CD8-positive, alpha-beta memory T cell (primary cell): ENCODE measurements around the gene UQCRC2. TPM values are rescaled to one million over a fixed set of nuclear protein-coding genes. Genes with fewer than 3 reads are reported as not detected.
A peak's percentile ranks its signal among the peaks of the same experiment; 100 is the strongest.

Experiments used
- CTCF ChIA-PET: fragments of 350-600 bp; sonication (Branson Sonifier 250); formaldehyde crosslinking; loops from one replicate; lab custom pipeline; 2021; ENCODE audit warnings: antibody characterized with exemption; lab: Charles Lee
- POLR2A ChIA-PET: fragments of 350-600 bp; sonication (Branson Sonifier 250); formaldehyde crosslinking; loops from one replicate; lab custom pipeline; 2021; ENCODE audit warnings: antibody characterized with exemption; lab: Charles Lee
- DNase-seq, 5 donors: peaks; one replicate each; pipeline versions ENCODE4 v3.0.0 to v3.0.0-alpha.2; 2020 to 2022; ENCODE audit warnings: mixed read lengths in 1 of 5
- H3K27ac ChIP-seq: one replicate; pipeline ENCODE4 v1.7.0; 2013; ENCODE audit warnings: low read depth, mild to moderate bottlenecking, low read length, moderate library complexity
- H3K27me3 ChIP-seq: 2 replicates; pipeline ENCODE4 v1.7.0; 2013; ENCODE audit warnings: low read length, mild to moderate bottlenecking; ENCODE audit not compliant: insufficient read depth, poor library complexity, severe bottlenecking
- H3K36me3 ChIP-seq: 2 replicates; pipeline ENCODE4 v1.7.0; 2013; ENCODE audit warnings: mild to moderate bottlenecking, low read length, moderate library complexity; ENCODE audit not compliant: insufficient read depth
- H3K4me1 ChIP-seq: 2 replicates; pipeline ENCODE4 v1.7.0; 2013; ENCODE audit warnings: mild to moderate bottlenecking, low read length, moderate library complexity; ENCODE audit not compliant: insufficient read depth
- H3K4me3 ChIP-seq: 2 replicates; pipeline ENCODE4 v1.7.0; 2013; ENCODE audit warnings: mild to moderate bottlenecking, low read length
- H3K9me3 ChIP-seq: 2 replicates; pipeline ENCODE4 v1.7.0; 2013; ENCODE audit warnings: mild to moderate bottlenecking, low read length
- H3K27ac Mint-ChIP-seq, 8 donors: one replicate each; pipeline ENCODE4 v1.8.0; 2020 to 2021; ENCODE audit warnings: mixed read lengths in 8 of 8, mild to moderate bottlenecking in 6 of 8, inconsistent platforms in 3 of 8, moderate library complexity in 3 of 8
- H3K27me3 Mint-ChIP-seq, 2 donors: one replicate each; pipeline ENCODE4 v1.8.0; 2020 to 2021; ENCODE audit warnings: mixed read lengths in 2 of 2, mild to moderate bottlenecking in 1 of 2, moderate library complexity in 1 of 2
- H3K36me3 Mint-ChIP-seq, 3 donors: one replicate each; pipeline ENCODE4 v1.8.0; 2020 to 2021; ENCODE audit warnings: mixed read lengths in 3 of 3, inconsistent platforms in 1 of 3, mild to moderate bottlenecking in 1 of 3
- H3K4me1 Mint-ChIP-seq, 3 donors: one replicate each; pipeline ENCODE4 v1.8.0; 2020 to 2021; ENCODE audit warnings: mixed read lengths in 3 of 3, inconsistent platforms in 1 of 3, mild to moderate bottlenecking in 1 of 3
- H3K4me3 Mint-ChIP-seq, 7 donors: one replicate each; pipeline ENCODE4 v1.8.0; 2020 to 2021; ENCODE audit warnings: mixed read lengths in 7 of 7, mild to moderate bottlenecking in 6 of 7, moderate library complexity in 4 of 7, inconsistent platforms in 2 of 7
- H3K9me3 Mint-ChIP-seq, 5 donors: one replicate each; pipeline ENCODE4 v1.8.0; 2020 to 2022; ENCODE audit warnings: mixed read lengths in 5 of 5, mild to moderate bottlenecking in 3 of 5, moderate library complexity in 2 of 5, inconsistent platforms in 1 of 5
- polyA plus RNA-seq: library from polyadenylated mRNA; unstranded; fragments of 300-500 nt; fragmentation: Illumina TruSeq; gene quantifications from one replicate; pipeline ENCODE4 v1.2.3, GENCODE V29; 2021
- total RNA-seq, 2 experiments: library from RNA; stranded (reverse); gene quantifications; one replicate each; pipeline ENCODE4 v1.2.3, GENCODE V29; 2021

The UQCRC2 gene
- total and polyA plus RNA-seq, 3 experiments from 2014 or later = 171 to 209 (median 201) TPM

DNA sequence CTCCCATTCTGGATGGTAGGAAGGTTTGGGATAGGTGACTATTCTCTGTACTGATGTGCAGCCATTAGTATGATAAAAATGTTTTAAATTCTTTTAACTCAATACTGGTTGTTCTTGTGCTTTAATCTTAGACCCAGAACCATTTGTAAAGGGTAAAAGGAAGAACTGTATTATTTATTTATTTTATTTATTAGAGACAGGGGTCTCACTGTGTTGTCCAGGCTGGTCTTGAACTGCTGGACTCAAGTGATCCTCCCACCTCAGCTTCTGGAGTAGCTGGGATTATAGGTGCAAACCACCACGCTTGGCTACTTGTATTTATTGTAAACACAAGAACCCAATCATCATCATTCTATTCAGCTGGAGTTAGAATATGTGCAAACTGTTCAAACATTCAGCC, 52.6 kb downstream of the UQCRC2 start:
- Histone ChIP-seq H3K36me3 (no peaks in the 10 kb centered on the region), H3K4me1 (peaks cover 17% of the 10 kb centered on the region), H3K27me3 (no peaks in the 10 kb centered on the region), H3K27ac (no peak overlapping the region), H3K9me3 (no peaks in the 10 kb centered on the region), H3K4me3 (no peak overlapping the region)
- CTCF ChIA-PET = interaction anchor here (4.7 to 9.4 kb wide), 2 partner anchors 73 to 183 kb away, joined by 27 to 115 read pairs; no protein-coding TSS in a partner anchor
- no peak for DNase-seq
- POLR2A ChIA-PET = no interaction called here
- no peaks in the 10 kb centered on the region for H3K9me3 Mint-ChIP-seq
- peaks cover 0 to 9% (median 2%) of the 10 kb centered on the region in 3 donors for H3K36me3 Mint-ChIP-seq
- H3K27me3 Mint-ChIP-seq = no peaks in the 10 kb centered on the region
- peak overlapping the region in 1 of 8 donors; percentile 32 for H3K27ac Mint-ChIP-seq
- peak overlapping the region in 2 of 7 donors; percentile 29 to 51 for H3K4me3 Mint-ChIP-seq
- H3K4me1 Mint-ChIP-seq = peaks cover 30 to 43% (median 41%) of the 10 kb centered on the region in 3 donors

DNA sequence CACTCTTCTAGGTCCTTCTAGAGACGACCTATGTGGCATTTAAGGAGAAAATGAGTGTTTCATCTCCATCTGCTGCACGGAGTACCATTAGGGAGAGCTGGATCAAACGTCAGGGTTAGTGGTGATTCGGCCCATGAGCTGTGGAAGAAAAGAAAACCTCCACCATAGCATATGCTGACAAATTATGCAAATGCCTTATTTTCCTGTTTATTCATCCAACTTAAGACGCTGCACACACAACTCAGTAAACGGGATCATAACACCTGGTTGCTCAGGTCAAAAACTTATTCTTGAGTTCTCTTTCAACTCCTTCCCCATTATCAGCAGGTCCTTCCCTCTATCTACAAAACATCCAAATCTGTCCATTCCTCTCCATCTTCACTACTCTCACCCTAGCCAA, 53.5 kb downstream of the UQCRC2 start:
- Mint-ChIP-seq H3K4me3 (peak overlapping the region; percentile 83 to 96 (median 88)), H3K27ac (peak overlapping the region in 7 of 8 donors; percentile 62 to 89 (median 80)), H3K4me1 (peaks cover 33 to 45% (median 43%) of the 10 kb centered on the region in 3 donors), H3K27me3 (no peaks in the 10 kb centered on the region), H3K36me3 (peaks cover 0 to 9% (median 2%) of the 10 kb centered on the region in 3 donors), H3K9me3 (no peaks in the 10 kb centered on the region)
- peaks cover 14% of the 10 kb centered on the region for H3K4me1 ChIP-seq
- H3K27me3 ChIP-seq = no peaks in the 10 kb centered on the region
- no peak for DNase-seq
- H3K27ac ChIP-seq = no peak overlapping the region
- no peak overlapping the region for H3K4me3 ChIP-seq
- POLR2A ChIA-PET = interaction anchor here (0.7 to 2.2 kb wide), 2 partner anchors 22 to 182 kb away, joined by 6 to 19 read pairs; no protein-coding TSS in a partner anchor
- no peaks in the 10 kb centered on the region for H3K36me3 ChIP-seq
- no peaks in the 10 kb centered on the region for H3K9me3 ChIP-seq
- CTCF ChIA-PET = interaction anchor here (1.8 to 9.4 kb wide), 3 partner anchors 72 to 290 kb away, joined by 8 to 115 read pairs (median 27); partner anchors contain the start of gene POLR3E

- ChIA-PET POLR2A (interaction anchor here (1.1 to 3.4 kb wide), 3 partner anchors 54 to 185 kb away, joined by 4 to 24 read pairs (median 19); partner anchors contain the start of gene UQCRC2), CTCF (interaction anchor here (0.7 to 9.4 kb wide), 6 partner anchors 8 to 314 kb away, joined by 3 to 115 read pairs (median 6); partner anchors contain the start of gene POLR3E)
- Mint-ChIP-seq H3K27ac (peak overlapping the region; percentile 62 to 96 (median 81)), H3K4me3 (peak overlapping the region; percentile 83 to 96 (median 88)), H3K36me3 (peaks cover 0 to 9% (median 2%) of the 10 kb centered on the region in 3 donors), H3K27me3 (no peaks in the 10 kb centered on the region), H3K9me3 (no peaks in the 10 kb centered on the region), H3K4me1 (peaks cover 38 to 48% (median 48%) of the 10 kb centered on the region in 3 donors)
- Histone ChIP-seq H3K27ac (peak overlapping the region; percentile 49), H3K4me1 (peaks cover 15% of the 10 kb centered on the region), H3K36me3 (no peaks in the 10 kb centered on the region), H3K4me3 (peak overlapping the region; percentile 30), H3K27me3 (no peaks in the 10 kb centered on the region), H3K9me3 (no peaks in the 10 kb centered on the region)
- DNase-seq = no peak
These were observed 54.0 kb downstream of the UQCRC2 start for GRCh38 chr16:22007159-22007508.

DNA sequence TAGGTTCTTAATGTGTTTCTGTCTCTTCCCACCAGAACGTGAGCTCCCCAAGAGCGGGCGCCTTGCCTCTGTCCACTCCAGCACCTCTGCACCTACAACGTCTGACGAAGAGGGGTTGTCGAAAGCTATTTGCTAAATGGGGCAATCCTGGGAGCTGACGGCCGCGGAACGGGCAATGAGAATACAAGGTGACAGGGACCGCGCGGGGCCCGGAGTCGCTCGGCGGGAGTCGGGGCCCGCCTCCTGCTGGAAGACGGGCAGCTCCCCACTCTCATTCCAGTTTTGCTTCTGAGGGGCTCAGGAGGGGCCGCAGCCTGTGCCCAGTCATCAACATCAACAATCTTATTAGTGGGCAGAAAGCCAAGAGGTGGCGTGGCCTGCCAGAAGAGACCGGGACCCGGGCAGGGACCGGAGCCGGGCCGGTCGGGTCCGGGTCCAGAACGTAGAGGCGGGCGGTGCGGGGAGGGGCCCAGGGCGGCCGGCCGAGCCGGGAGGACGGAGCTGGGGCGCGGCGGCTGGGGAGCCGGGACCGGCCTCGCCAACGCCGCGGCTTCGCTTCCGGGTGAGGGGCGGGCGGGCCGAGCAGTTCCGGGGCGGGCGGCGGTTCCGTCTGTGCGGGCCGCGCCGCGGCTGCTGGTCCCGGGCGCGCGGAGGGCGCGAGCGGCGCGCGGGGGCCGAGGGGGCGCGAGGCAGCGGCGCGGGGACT, 54.5 kb downstream of the UQCRC2 start, which contains the start of gene MOSMO:
TSS of gene MOSMO (plus strand) at position 603 of the 706 bp plus-strand sequence. CDS start 191 bp downstream, outside the sequence.
- ChIA-PET CTCF (interaction anchor here (0.7 to 9.4 kb wide), 6 partner anchors 9 to 313 kb away, joined by 3 to 115 read pairs (median 6); partner anchors contain the start of gene POLR3E), POLR2A (interaction anchor here (0.6 to 3.4 kb wide), 6 partner anchors 54 to 702 kb away, joined by 3 to 24 read pairs (median 4); partner anchors contain the start of gene UQCRC2)
- peaks cover 15% of the 10 kb centered on the region for H3K4me1 ChIP-seq
- Mint-ChIP-seq H3K27me3 (no peaks in the 10 kb centered on the region), H3K4me1 (peaks cover 42 to 54% (median 54%) of the 10 kb centered on the region in 3 donors), H3K36me3 (peaks cover 0 to 9% (median 2%) of the 10 kb centered on the region in 3 donors), H3K9me3 (no peaks in the 10 kb centered on the region), H3K4me3 (peak within 1 kb of the TSS; percentile 85 to 96 (median 88)), H3K27ac (peak within 1 kb of the TSS; percentile 62 to 96 (median 88))
- DNase-seq = peak; percentile 59 to 71 (median 63)
- no peaks in the 10 kb centered on the region for H3K9me3 ChIP-seq
- peak within 1 kb of the TSS; percentile 49 for H3K27ac ChIP-seq
- no peaks in the 10 kb centered on the region for H3K27me3 ChIP-seq
- peak within 1 kb of the TSS; percentile 36 for H3K4me3 ChIP-seq
- H3K36me3 ChIP-seq = no peaks in the 10 kb centered on the region

DNA sequence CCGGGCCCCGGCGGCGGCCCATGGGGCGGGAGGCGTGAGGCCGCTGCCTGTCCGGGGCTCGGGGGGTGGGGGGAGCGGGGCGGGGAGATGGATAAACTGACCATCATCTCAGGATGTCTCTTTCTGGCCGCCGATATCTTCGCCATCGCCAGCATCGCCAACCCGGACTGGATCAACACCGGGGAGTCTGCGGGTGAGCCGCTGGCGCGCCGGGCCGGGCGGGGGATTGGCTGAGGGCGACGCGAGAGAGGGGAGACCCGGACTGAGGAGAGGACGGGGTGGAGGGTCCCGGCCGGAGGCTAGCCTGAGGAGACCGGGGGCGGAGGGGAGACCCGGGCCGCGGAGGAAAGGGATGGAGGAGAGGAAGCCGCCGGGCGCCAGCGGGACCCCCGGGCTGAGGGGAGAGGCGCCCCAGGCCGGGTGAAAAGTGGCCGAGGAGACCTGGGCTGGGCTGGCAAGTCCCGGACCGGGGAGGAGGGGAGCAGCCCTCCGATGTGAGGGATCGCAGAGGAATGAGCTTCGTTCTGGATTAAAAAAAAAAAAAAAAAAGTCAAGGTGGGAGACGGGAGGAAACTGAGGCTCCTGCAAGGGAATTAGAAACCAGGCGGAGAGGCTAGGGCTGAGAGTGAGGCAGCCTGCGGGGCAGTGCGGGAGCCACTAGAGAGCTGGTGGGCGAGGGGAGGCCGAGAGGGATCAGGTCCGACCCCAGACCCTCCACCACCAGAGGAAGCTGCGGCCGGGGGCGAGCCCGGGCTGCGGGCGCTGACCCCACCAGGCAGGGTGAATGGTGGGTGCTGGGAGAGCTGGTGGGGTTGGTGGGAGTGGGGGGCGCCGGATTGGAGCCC, 55.3 kb downstream of the UQCRC2 start:
- ChIA-PET POLR2A (interaction anchor here (0.6 to 3.4 kb wide), 7 partner anchors 55 to 702 kb away, joined by 3 to 24 read pairs (median 4); partner anchors contain the start of gene UQCRC2), CTCF (interaction anchor here (1.1 to 9.4 kb wide), 8 partner anchors 10 to 292 kb away, joined by 3 to 115 read pairs (median 6); partner anchors contain the start of gene POLR3E)
- peak overlapping the region; percentile 81 to 92 (median 87) for H3K4me3 Mint-ChIP-seq
- H3K27ac ChIP-seq = no peak overlapping the region
- H3K27ac Mint-ChIP-seq = peak overlapping the region; percentile 41 to 90 (median 82)
- H3K9me3 ChIP-seq = no peaks in the 10 kb centered on the region
- peaks cover 15% of the 10 kb centered on the region for H3K4me1 ChIP-seq
- no peaks in the 10 kb centered on the region for H3K36me3 ChIP-seq
- peak in 3 of 5 donors; percentile 6 to 51 (median 16) for DNase-seq
- peaks cover 43 to 60% (median 59%) of the 10 kb centered on the region in 3 donors for H3K4me1 Mint-ChIP-seq
- peak overlapping the region; percentile 36 for H3K4me3 ChIP-seq
- H3K9me3 Mint-ChIP-seq = no peaks in the 10 kb centered on the region
- no peaks in the 10 kb centered on the region for H3K27me3 ChIP-seq
- H3K27me3 Mint-ChIP-seq = no peaks in the 10 kb centered on the region
- peaks cover 0 to 9% (median 2%) of the 10 kb centered on the region in 3 donors for H3K36me3 Mint-ChIP-seq

DNA sequence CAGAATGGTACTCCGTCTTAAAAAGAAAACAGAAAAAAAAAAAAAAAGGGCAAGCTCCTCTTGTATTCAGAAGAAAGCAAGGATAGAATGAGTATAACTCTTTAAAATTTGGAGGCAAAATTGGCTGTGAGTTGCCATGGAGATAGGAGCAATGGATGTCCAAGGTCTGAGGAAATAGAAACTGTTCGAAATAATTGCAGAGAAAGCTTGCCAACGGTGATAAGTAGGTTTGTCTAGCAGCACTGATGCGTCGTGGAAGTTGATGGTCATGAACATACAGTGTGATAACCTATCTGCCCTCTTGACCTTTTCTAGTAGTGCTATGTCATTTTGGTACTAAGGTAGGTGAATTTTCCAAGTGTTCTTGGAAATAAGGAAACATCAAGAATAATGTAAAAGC, 57.7 kb downstream of the UQCRC2 start:
- Histone ChIP-seq H3K27ac (no peak overlapping the region), H3K4me1 (peaks cover 15% of the 10 kb centered on the region), H3K9me3 (no peaks in the 10 kb centered on the region), H3K4me3 (no peak overlapping the region), H3K36me3 (no peaks in the 10 kb centered on the region), H3K27me3 (no peaks in the 10 kb centered on the region)
- DNase-seq = no peak
- H3K4me1 Mint-ChIP-seq = peaks cover 49 to 77% (median 71%) of the 10 kb centered on the region in 3 donors
- H3K9me3 Mint-ChIP-seq = no peaks in the 10 kb centered on the region
- no peaks in the 10 kb centered on the region for H3K27me3 Mint-ChIP-seq
- ChIA-PET CTCF (interaction anchor here (0.9 to 1.0 kb wide), 2 partner anchors 67 to 178 kb away, joined by 3 to 4 read pairs; no protein-coding TSS in a partner anchor), POLR2A (no interaction called here)
- no peak overlapping the region for H3K27ac Mint-ChIP-seq
- peak overlapping the region in 3 of 7 donors; percentile 15 to 63 (median 30) for H3K4me3 Mint-ChIP-seq
- peaks cover 0 to 9% (median 2%) of the 10 kb centered on the region in 3 donors for H3K36me3 Mint-ChIP-seq

- POLR2A ChIA-PET = interaction anchor here (1.3 kb wide), 1 partner anchor 176 kb away, joined by 4 read pairs; no protein-coding TSS in a partner anchor
- no peaks in the 10 kb centered on the region for H3K27me3 Mint-ChIP-seq
These were observed 59.1 kb downstream of the UQCRC2 start for GRCh38 chr16:22012241-22012640.

More at GRCh38 chr16:22012241-22012640, 59.1 kb downstream of the UQCRC2 start:
- Mint-ChIP-seq H3K36me3 (peaks cover 0 to 8% (median 2%) of the 10 kb centered on the region in 3 donors), H3K27ac (peak overlapping the region in 2 of 8 donors; percentile 6 to 13), H3K4me3 (peak overlapping the region in 1 of 7 donors; percentile 53), H3K4me1 (peaks cover 52 to 81% (median 74%) of the 10 kb centered on the region in 3 donors), H3K9me3 (no peaks in the 10 kb centered on the region)
- no peak for DNase-seq
- Histone ChIP-seq H3K4me1 (peaks cover 15% of the 10 kb centered on the region), H3K4me3 (no peak overlapping the region), H3K36me3 (no peaks in the 10 kb centered on the region), H3K27me3 (no peaks in the 10 kb centered on the region), H3K9me3 (no peaks in the 10 kb centered on the region), H3K27ac (no peak overlapping the region)
- CTCF ChIA-PET = interaction anchor here (1.2 to 1.4 kb wide), 2 partner anchors 65 to 88 kb away, joined by 3 to 5 read pairs; no protein-coding TSS in a partner anchor
